VCaP (cell line): Measurements from ENCODE around the gene ZNF425.

Experiments
- H3K27ac ChIP-seq: fragments of 450-650 bp; 2 replicates; pipeline ENCODE4 v1.5.1; 2017
- CTCF ChIP-seq: fragments of 450-650 bp; conservative IDR thresholded peaks from 2 replicates; pipeline ENCODE4 v1.5.1; 2017; ENCODE audit warnings: mild to moderate bottlenecking, moderate library complexity

Gene ZNF425, protein sequence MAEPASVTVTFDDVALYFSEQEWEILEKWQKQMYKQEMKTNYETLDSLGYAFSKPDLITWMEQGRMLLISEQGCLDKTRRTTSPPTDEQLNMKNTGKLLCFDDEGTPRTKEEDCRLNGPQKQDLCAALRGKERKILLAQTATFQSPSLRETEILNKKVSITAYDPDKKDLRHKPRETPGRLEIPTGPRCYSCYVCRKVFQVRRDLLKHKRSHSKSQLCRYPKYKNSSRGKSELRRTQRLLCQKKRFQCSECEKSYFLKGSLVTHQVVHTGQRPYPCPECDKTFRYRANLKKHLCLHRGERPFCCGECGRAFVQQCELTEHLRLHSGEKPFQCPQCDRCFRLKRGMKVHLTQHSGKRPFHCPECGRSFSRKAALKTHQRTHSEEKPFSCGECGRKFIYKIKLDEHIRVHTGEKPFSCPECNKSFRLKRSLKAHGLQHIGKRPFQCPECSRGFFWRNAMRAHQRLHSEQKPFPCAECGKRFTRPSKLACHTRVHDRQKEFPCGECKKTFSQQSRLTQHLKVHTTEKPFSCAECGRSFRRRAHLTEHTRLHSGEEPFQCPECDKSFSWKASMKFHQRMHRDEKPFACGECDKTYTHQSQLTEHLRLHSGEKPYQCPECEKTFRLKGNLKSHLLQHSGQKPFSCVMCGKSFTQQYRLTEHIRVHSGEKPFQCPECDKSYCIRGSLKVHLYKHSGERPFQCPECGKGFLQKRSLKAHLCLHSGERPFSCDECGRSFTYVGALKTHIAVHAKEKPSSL

DNA sequence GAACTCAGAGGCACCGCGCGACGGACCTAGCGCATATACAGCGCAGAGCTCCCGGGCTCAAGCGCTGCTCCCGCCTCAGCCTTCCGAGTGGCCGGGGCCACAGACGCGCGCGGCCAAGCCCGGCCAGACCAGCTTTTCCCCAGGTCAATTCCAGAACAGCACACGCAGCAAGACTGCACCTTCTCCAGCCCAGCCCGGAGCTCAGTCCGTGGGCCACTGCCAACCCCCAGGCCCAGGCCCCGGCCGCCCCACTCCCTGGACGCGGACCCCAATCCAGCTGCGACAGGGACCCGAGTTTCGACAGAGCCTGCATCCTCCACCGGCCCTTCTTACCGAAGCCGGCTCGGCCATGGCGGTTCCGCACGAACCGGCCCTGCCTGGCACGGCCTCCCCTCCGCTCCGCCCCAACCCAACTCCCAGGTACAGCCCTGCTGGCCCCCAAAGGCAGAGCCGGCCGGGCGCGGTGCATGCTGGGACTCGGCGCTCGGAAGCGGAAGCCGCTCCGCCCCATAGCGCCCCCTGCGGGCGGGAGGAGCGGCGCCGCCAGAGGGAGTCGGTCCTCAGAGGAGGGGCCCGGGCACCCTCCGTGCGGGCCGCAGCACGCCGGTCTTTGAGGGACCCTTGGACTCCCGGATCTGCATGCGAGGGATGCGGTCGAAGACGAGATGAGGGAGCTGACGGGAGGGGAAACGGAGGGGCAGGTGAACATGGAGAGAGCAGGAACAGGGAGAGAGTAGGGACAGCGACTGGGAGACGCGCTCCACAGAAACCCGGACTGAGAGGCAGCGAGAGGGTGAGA lies at the start of gene ZNF425:
Gene ZNF425, minus strand, starts transcription at position 462 of the 799 bp plus-strand sequence. Its CDS starts 111 bp downstream, at position 351.
- peak within 1 kb of the TSS; percentile 96 for H3K27ac ChIP-seq

GRCh38 chr7:149175150-149175549 lies 49.0 kb upstream of the ZNF425 start:
- no peak overlapping the region for H3K27ac ChIP-seq
- no peak for TF ChIP-seq CTCF

More for the DNA sequence above, at the start of gene ZNF425:
- TF ChIP-seq CTCF, result peak; percentile 99

- no peak for TF ChIP-seq CTCF
- H3K27ac ChIP-seq, result no peak overlapping the region
These were observed 46.4 kb upstream of the ZNF425 start for GRCh38 chr7:149172534-149172920.

GRCh38 chr7:149171892-149172533 lies 45.9 kb upstream of the ZNF425 start:
- no peak overlapping the region for H3K27ac ChIP-seq
- no peak for TF ChIP-seq CTCF

- no peak overlapping the region for H3K27ac ChIP-seq
- TF ChIP-seq CTCF, result no peak
These were observed 40.7 kb upstream of the ZNF425 start for GRCh38 chr7:149166630-149167352.

DNA sequence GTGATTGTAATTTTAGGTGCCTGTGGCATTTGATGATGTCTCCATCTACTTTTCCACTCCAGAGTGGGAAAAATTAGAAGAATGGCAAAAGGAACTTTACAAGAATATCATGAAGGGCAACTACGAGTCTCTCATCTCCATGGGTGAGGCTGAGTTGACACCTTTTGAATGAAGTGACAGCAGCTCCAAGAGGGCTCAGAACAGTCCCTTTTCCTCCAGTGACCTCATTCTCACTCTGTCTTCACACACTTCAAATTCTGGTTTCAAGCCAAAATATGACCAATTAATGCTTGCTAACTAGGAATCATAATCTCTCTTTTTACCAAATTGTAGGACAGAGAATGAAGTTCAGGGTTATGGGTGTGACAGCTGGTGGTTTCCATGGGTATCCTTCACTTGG lies 40.0 kb upstream of the ZNF425 start:
- no peak overlapping the region for H3K27ac ChIP-seq
- TF ChIP-seq CTCF, result no peak
